HG02885 (cell line): ENCODE data around the gene IPO8.

Experiments used
- ATAC-seq: cut with Tn5 transposase; IDR thresholded peaks from one replicate; pipeline ENCODE4 v1.9.1; 2021; ENCODE audit warnings: mild to moderate bottlenecking; ENCODE audit not compliant: unreplicated experiment, poor library complexity

The IPO8 gene

GRCh38 chr12:30695199-30696102, at the start of gene IPO8:
Gene IPO8, minus strand, starts transcription at chr12:30695869. Its CDS starts 222 bp downstream, at chr12:30695647.
- ATAC-seq: peak; percentile 84

GRCh38 chr12:30744321-30744720, 48.7 kb upstream of the IPO8 start:
- no peak for ATAC-seq

- ATAC-seq: no peak
Measured at GRCh38 chr12:30740274-30740673, 44.6 kb upstream of the IPO8 start.

- ATAC-seq: no peak
Measured at GRCh38 chr12:30739020-30739419, 43.4 kb upstream of the IPO8 start.

- no peak for ATAC-seq
Measured at GRCh38 chr12:30732954-30733637, 37.4 kb upstream of the IPO8 start.

GRCh38 chr12:30730011-30730410, 34.3 kb upstream of the IPO8 start:
- no peak for ATAC-seq

GRCh38 chr12:30729547-30729946, 33.9 kb upstream of the IPO8 start:
- ATAC-seq: no peak

GRCh38 chr12:30726647-30727046, 31.0 kb upstream of the IPO8 start:
- ATAC-seq: no peak

GRCh38 chr12:30725739-30726138, 30.1 kb upstream of the IPO8 start:
- ATAC-seq: no peak

- no peak for ATAC-seq
Measured at GRCh38 chr12:30719060-30719459, 23.4 kb upstream of the IPO8 start.

GRCh38 chr12:30707613-30708342, 12.1 kb upstream of the IPO8 start:
- ATAC-seq: no peak

GRCh38 chr12:30706476-30706875, 10.8 kb upstream of the IPO8 start:
- ATAC-seq: no peak

- ATAC-seq: no peak
Measured at GRCh38 chr12:30701056-30701455, 5.4 kb upstream of the IPO8 start.

GRCh38 chr12:30700216-30700900, 4.7 kb upstream of the IPO8 start:
- ATAC-seq: no peak

GRCh38 chr12:30698346-30698745, 2.7 kb upstream of the IPO8 start:
- no peak for ATAC-seq

- ATAC-seq: no peak
Measured at GRCh38 chr12:30696943-30697342, 1.3 kb upstream of the IPO8 start.

GRCh38 chr12:30696486-30696885, 817 bp upstream of the IPO8 start:
- ATAC-seq: no peak

GRCh38 chr12:30696103-30696408, 387 bp upstream of the IPO8 start:
- ATAC-seq: peak; percentile 39

GRCh38 chr12:30694412-30695198, 1.1 kb downstream of the IPO8 start:
- peak; percentile 42 for ATAC-seq

- no peak for ATAC-seq
Measured at GRCh38 chr12:30692470-30692869, 3.2 kb downstream of the IPO8 start.
